Smooth muscle cell (in vitro differentiated cells): ENCODE results near the gene DUSP7. TPM values are rescaled to one million over a fixed set of nuclear protein-coding genes. Genes with fewer than 3 reads are reported as not detected.
A peak's percentile ranks its signal among the peaks of the same experiment; 100 is the strongest.

ENCODE experiments used
- DNase-seq: peaks from one replicate; lab custom pipeline; 2025; ENCODE audit not compliant: unreplicated experiment; lab: John Stamatoyannopoulos, UW
- H2AFZ ChIP-seq: fragments of 200-600 bp; sonication (generic); 2 replicates; pipeline ENCODE4 v1.6.0; 2016; ENCODE audit warnings: antibody characterized with exemption, low read depth, mild to moderate bottlenecking
- H3F3A ChIP-seq: fragments of 200-600 bp; sonication (generic); 2 replicates; pipeline ENCODE4 v1.6.0; 2017; ENCODE audit warnings: antibody characterized with exemption, low read depth
- H3K27ac ChIP-seq: fragments of 200-600 bp; sonication (generic); 2 replicates; pipeline ENCODE4 v1.5.1; 2016; ENCODE audit warnings: low read depth, mild to moderate bottlenecking
- H3K27me3 ChIP-seq: fragments of 200-600 bp; sonication (generic); 2 replicates; pipeline ENCODE4 v1.6.1; 2016; ENCODE audit warnings: low read depth, mild to moderate bottlenecking
- H3K36me3 ChIP-seq: fragments of 200-600 bp; sonication (generic); 2 replicates; pipeline ENCODE4 v1.5.1; 2016; ENCODE audit warnings: low read depth
- H3K4me1 ChIP-seq: fragments of 200-600 bp; sonication (generic); 2 replicates; pipeline ENCODE4 v1.5.1; 2016; ENCODE audit warnings: low read depth
- H3K4me2 ChIP-seq: fragments of 200-600 bp; sonication (generic); 2 replicates; pipeline ENCODE4 v1.6.0; 2016; ENCODE audit warnings: mild to moderate bottlenecking
- H3K4me3 ChIP-seq: fragments of 200-600 bp; sonication (generic); 2 replicates; pipeline ENCODE4 v1.5.1; 2016; ENCODE audit warnings: mild to moderate bottlenecking
- H3K79me2 ChIP-seq: fragments of 200-600 bp; sonication (generic); 2 replicates; pipeline ENCODE4 v1.6.0; 2016; ENCODE audit warnings: low read depth, mild to moderate bottlenecking
- H3K9ac ChIP-seq: fragments of 200-600 bp; sonication (generic); 2 replicates; pipeline ENCODE4 v1.6.0; 2016; ENCODE audit warnings: low read depth
- H3K9me3 ChIP-seq: fragments of 200-600 bp; sonication (generic); replicated peaks from 2 replicates; pipeline ENCODE4 v1.5.1; 2016; ENCODE audit warnings: low read depth
- H4K20me1 ChIP-seq: fragments of 200-600 bp; sonication (generic); 2 replicates; pipeline ENCODE4 v1.6.0; 2016; ENCODE audit warnings: low read depth
- CTCF ChIP-seq: fragments of 200-600 bp; sonication (generic); IDR thresholded peaks from 2 replicates; pipeline ENCODE4 v1.5.1; 2017; ENCODE audit warnings: borderline replicate concordance, mild to moderate bottlenecking, antibody characterized with exemption; ENCODE audit not compliant: insufficient read depth, poor library complexity, severe bottlenecking
- WGBS: methylation state at CpG from one replicate; pipeline ENCODE4 v1.1.7; 2016; ENCODE audit warnings: low lambda C conversion rate; 5-methylcytosine and 5-hydroxymethylcytosine counted together
- polyA plus RNA-seq: library from polyadenylated mRNA; unstranded; fragments of >200 nt; fragmentation: Nextera tagmentation; extraction: Ambion mirVana; gene quantifications from 2 replicates; pipeline ENCODE4 v1.2.1, GENCODE V29; 2016
- total RNA-seq: library from RNA; depleted of rRNA; stranded (reverse); fragments of >200 nt; gene quantifications from 2 replicates; pipeline ENCODE4 v1.2.3, GENCODE V29; 2014

The DUSP7 gene
- total and polyA plus RNA-seq, 2 experiments from 2014 or later: 12.4 to 26.8 TPM

DNA sequence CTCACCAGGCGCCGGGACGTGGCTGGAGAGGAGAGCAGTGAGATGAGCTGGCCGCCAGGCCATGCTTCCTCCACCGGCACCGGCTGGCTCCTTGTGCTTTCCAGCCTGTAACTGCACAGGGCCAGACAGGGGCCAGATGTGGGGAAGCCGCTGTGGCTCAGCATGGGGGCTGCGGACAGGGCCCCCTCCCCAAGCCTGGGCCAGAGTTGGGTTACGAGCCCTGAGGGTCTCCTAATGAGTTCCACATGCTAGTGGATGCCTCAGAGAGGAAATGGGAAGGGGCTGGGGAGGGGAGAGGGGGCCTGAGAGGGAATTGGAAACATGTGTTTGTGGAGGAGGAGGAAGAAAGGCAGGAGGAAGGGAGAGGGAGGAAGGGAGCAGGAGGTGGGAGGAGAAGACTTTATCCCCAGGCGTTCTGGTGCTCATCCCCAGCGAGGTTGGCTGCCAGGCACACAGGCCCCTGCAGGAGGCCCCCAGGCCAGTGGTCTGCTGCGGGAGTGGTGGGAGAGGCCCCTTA lies 11.7 kb upstream of the DUSP7 start:
- Histone ChIP-seq H3K9me3 (no peaks in the 10 kb centered on the region), H3K4me3 (no peak overlapping the region), H3K79me2 (no peaks in the 10 kb centered on the region), H2AFZ (peak overlapping the region; percentile 73), H3K27me3 (no peaks in the 10 kb centered on the region), H3K9ac (peak overlapping the region; percentile 0), H3K36me3 (no peaks in the 10 kb centered on the region), H3F3A (no peaks in the 10 kb centered on the region), H3K4me1 (peaks cover 14% of the 10 kb centered on the region), H3K4me2 (peak overlapping the region; percentile 74), H4K20me1 (no peaks in the 10 kb centered on the region), H3K27ac (peak overlapping the region; percentile 83)
- no peak for DNase-seq
- 14% methylated on average over 11 of the region's 12 CpGs for WGBS
- no peak for TF ChIP-seq CTCF

DNA sequence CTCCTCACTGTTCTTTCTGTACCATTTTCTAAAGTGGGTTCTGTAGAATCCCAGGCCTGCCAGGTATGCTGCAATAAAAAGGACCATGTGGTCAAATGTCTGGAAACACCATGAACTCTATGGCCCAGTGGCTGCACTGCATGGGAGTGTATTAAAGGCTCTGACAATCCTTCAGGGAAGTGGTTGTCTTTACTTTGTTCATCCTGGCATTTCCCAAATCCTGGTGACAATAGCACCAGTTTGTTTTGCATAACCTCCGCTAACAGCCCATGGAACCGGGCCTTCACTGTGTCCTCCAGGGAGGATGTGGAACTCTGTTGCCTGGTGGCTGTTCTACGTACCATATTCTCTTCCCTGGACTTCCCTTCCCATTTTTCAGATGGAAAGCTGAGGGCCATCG lies 11.2 kb upstream of the DUSP7 start:
- H3F3A ChIP-seq: no peaks in the 10 kb centered on the region
- H3K4me1 ChIP-seq: peaks cover 14% of the 10 kb centered on the region
- no peak for DNase-seq
- H3K27me3 ChIP-seq: no peaks in the 10 kb centered on the region
- H3K4me2 ChIP-seq: peak overlapping the region; percentile 74
- H2AFZ ChIP-seq: no peak overlapping the region
- H3K9me3 ChIP-seq: no peaks in the 10 kb centered on the region
- 89% methylated on average over 4 of the region's 4 CpGs for WGBS
- H3K79me2 ChIP-seq: no peaks in the 10 kb centered on the region
- H3K27ac ChIP-seq: peak overlapping the region; percentile 83
- H3K4me3 ChIP-seq: no peak overlapping the region
- peak overlapping the region; percentile 0 for H3K9ac ChIP-seq
- no peak for TF ChIP-seq CTCF
- no peaks in the 10 kb centered on the region for H3K36me3 ChIP-seq
- H4K20me1 ChIP-seq: no peaks in the 10 kb centered on the region

- H3K4me2 ChIP-seq: peak overlapping the region; percentile 74
- H3K27me3 ChIP-seq: no peaks in the 10 kb centered on the region
- WGBS: 89% methylated on average over 8 of the region's 8 CpGs
- H3K27ac ChIP-seq: peak overlapping the region; percentile 83
- no peaks in the 10 kb centered on the region for H3F3A ChIP-seq
- H3K9ac ChIP-seq: no peak overlapping the region
- H3K4me1 ChIP-seq: peaks cover 14% of the 10 kb centered on the region
- no peaks in the 10 kb centered on the region for H3K36me3 ChIP-seq
- no peaks in the 10 kb centered on the region for H4K20me1 ChIP-seq
- H3K4me3 ChIP-seq: no peak overlapping the region
- TF ChIP-seq CTCF: no peak
- no peak for DNase-seq
- H3K9me3 ChIP-seq: no peaks in the 10 kb centered on the region
- H3K79me2 ChIP-seq: no peaks in the 10 kb centered on the region
- H2AFZ ChIP-seq: no peak overlapping the region
Measured at GRCh38 chr3:52067046-52067445, 10.7 kb upstream of the DUSP7 start.

- H3K4me1 ChIP-seq: peaks cover 14% of the 10 kb centered on the region
- H3K4me2 ChIP-seq: no peak overlapping the region
Measured at GRCh38 chr3:52065264-52065756, 8.9 kb upstream of the DUSP7 start.

More at GRCh38 chr3:52065264-52065756, 8.9 kb upstream of the DUSP7 start:
- Histone ChIP-seq H3K9ac (no peak overlapping the region), H3F3A (no peaks in the 10 kb centered on the region), H2AFZ (no peak overlapping the region), H3K4me3 (no peak overlapping the region), H3K36me3 (no peaks in the 10 kb centered on the region), H3K27me3 (no peaks in the 10 kb centered on the region), H3K9me3 (no peaks in the 10 kb centered on the region), H3K79me2 (no peaks in the 10 kb centered on the region), H3K27ac (no peak overlapping the region), H4K20me1 (no peaks in the 10 kb centered on the region)
- no peak for DNase-seq
- TF ChIP-seq CTCF: no peak
- 75% methylated on average over 12 of the region's 12 CpGs for WGBS
